Hypothalamus (tissue), 51 donors: ENCODE results near the gene JPH3.

ENCODE experiments used
- DNase-seq, 51 donors: peaks; one replicate each; lab custom pipeline; 2025; lab: John Stamatoyannopoulos, UW

Gene JPH3

DNA sequence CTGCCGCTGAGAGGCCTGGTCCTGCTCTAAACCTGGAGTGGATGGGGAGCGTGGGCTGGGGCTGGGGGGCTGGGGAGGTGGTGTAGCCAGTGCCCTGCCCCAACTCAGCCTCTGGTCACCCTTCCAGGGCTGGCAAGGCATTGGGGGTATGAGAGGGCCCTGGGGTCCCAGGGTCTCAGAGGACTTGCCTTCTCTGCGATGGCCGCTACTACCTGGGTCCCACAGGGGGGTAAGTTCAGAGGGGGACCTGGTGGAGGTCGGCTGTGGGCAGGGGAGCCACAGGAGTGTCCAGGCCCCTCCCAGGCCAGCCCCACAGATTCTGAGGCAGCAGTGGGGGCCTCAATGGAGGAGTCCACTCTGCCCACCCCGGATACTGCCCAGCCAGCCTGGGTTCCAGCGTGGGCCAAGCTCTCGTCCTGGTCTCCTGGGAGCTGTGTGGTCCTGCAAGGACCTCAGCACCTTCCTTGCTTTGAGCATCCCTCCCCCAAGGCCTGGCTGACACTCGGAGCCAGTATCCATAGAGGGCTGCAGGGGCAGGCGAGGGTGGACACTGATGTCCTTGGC lies 20.5 kb downstream of the JPH3 start:
- DNase-seq = no peak

DNA sequence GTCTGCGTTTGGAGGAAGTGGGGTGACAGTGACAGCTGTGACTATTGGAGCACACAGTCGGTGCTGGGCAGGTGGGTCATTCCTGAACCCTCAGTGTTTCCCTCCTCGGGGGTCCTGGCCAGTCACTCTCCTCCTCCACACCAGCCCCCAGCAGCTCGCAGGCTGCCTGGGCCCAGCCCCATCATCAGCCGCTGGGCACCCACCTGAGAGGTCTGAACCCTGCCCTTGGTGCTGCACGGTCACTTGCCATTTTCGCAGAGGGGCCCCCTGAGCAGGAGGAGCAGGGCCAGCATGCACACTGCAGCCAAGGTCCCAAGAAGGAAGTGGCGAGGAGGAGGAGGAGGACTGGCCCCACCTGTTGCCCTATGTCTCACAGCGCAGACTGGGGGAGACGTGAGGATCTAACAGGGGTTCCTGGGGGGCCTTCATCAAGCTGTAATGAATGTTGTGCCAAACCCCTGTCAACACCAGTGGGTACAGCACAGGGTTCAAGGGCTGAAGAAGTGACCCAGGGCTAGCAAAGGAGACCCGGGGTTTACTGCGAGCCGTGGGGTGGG lies 23.0 kb downstream of the JPH3 start:
- DNase-seq = no peak

DNA sequence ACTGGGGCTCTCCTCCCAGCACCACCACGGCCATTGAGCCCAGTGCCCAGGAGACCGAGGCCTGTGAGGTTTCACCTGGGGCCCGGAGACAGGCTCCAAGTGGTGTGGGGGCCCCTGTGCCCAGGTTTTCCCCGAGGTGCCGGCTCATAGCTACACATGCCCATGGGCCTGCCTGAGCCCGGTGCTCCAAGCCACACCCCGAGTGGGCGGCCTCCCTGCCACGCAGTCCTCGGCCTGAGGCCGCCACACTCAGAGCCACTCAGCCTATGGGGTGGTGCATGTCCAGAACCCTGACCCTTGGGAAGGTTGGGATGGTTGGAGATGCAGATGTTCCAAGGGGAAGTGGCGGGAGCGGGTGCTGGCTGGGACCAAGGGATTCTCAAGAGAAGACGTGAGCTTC lies 24.1 kb downstream of the JPH3 start:
- no peak for DNase-seq

DNA sequence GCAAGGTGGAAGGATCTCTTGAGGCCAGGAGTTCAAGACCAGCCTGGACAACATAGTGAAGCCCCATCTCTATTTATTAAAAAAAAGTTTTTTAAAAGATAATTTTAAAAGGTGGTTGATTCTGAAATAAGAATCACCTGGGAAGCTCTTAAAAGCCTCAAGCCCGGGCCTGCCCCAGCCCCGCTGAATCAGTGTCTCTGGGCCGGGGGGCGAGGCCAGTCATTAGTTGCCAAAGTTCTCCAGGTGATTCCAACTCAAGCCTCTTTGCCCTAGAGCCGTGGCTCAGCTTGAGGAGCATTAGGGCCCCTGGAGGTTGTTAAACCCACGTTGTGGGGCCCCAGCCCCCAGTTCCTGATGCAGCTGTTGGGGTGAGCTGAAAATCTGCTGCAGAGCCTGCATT lies 24.6 kb downstream of the JPH3 start:
- no peak for DNase-seq

DNA sequence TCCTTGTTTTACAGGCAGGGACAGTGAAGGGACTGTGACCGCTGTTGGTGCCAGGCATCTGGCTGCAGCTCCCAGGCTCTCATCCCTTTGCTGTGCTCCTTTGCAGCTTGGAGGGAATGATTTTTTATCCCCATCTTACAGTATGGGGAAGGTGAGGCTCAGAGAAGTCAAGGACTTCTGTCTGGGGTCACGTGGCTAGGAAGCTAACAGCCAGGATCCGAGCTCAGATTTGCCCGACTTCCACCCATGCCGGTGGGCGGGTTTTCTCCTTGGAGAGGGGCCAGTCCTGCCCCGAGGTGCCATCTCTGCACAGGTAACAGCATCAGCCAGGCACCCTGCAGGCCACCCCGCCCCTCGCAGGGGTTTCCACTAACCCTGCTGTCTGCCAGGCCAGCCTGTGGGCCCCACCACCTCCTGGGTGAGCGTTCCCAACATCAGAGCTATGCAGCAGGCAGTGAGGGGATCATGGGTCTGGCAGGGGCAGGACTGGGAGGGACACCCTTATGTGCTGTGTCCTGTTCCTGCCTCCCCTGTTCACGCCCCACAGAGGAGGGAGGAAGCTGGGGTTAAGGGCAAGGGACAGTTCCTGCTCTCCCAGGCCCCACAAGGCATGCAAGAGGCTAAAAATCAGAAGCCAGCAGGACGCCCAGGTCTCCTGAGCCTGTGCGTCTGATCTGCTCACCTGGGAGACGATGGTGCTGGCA lies 25.4 kb downstream of the JPH3 start:
- DNase-seq = no peak

DNA sequence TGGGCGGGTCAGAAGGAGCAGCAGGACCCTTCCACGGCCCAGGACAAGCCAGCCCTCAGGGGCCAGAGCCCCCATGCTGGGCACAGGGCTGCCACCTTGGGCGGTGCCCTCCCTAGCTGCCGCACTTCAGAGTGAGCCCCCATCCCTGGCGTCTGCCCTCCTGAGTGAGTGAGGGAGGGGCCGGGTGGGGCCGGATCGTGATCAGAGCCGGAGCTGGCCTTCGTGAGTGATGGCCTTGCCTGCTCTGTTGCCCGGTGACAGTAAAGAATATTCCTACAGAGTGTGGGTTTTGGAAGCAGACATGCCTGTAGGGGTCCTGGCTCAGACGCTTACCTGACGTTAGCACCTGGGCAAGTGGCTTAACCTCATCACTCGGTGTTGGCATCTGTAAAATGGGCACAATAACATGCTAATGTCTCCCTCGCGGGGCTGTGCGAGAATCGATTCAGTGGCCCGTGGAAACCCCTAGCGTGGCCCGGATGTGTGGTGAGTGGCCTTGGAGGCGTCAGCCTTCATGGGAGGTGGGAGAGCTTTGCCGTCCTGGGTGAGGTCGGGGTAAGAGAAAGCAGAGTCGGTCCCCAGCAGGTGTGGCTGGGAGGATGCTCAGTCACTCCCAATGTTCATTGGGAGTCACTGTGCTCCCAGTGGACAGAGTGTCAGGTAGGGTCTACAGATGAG lies 26.1 kb downstream of the JPH3 start:
- DNase-seq = no peak

DNA sequence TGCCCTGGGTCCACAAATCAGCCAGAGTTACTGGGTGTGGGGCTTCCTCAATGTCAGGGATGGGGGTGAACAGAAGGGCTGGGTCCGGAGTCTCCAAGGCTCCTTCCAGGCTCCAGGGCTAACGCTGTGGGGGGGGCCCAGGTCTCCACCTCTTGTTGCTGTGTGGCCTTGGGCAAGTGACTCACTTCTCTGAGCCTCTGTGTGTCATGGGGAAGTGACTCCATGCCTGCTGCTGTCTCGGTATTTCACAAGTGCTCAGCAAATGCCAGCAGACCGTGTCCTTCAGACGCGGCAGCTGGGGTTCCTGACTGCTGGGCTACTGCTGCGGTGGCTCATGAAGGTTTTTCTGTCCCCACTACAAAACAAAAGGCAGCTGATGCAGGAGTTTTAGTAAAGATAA lies 26.6 kb downstream of the JPH3 start:
- DNase-seq = peak in 1 of 51 donors; percentile 10

DNA sequence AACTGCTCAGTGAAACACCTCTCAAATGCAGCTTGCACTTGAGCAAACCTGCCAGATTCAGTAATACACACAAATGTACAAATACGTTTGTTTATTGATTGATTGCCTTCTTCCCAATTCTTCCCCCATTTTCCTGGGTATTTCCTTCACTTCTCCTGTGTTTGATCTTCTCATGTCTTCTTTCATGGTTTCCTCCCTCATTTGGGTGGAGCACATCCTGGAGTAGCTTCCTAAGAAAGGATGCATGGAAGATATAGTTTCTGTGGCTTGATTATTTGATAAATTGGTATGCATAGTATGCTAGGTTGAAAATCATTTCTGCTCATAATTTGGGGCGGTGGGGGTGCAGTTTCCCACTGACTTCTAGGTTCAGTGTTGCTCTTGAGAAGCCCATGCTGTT lies 28.8 kb downstream of the JPH3 start:
- DNase-seq = no peak

DNA sequence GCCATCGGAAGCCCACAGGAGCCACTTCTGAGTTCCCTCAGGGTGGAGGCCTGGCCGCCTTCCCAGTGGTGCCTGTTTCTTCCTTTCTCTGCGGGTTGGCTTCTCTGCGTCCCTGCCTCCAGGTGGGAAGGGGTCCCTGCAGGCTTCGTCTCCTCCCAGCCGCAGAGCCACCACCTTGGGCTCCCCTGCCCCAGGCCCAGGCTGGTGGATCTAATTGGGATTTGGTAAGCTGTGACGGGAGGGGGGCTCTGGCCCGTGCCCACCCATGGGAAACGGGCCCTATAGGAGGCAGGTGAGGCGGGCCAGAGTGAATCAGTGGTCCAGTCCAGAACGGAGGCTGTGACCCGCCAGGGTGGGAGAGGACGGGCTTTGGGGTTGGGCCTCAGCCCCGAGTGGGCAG lies 32.1 kb downstream of the JPH3 start:
- no peak for DNase-seq

DNA sequence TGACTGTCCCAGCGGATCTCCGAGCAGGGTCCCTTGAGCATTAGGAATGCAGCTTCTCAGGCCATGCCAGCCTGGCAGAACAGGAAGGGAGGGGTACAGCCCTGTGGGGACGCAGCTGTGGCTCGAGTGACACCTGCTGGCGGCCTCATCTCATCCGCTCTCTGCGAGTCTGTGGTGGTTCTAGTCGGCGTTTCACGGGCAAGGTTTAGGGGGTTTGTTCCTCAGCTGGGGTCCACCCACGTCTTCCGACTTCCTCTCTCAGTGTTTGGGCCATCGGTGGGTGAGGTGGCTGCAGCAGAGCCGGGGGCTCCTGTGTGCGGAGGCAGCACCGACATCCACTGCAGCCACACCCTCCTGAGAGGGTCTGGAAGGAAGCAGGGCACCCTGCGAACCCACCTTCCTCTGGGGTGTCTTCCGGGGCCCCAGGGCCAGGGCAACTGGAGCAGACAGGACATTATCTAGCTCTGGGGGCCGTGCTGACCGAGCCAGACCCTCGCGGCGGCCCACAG lies 33.3 kb downstream of the JPH3 start:
- DNase-seq = peak in 45 of 51 donors; percentile 3 to 69 (median 37)

DNA sequence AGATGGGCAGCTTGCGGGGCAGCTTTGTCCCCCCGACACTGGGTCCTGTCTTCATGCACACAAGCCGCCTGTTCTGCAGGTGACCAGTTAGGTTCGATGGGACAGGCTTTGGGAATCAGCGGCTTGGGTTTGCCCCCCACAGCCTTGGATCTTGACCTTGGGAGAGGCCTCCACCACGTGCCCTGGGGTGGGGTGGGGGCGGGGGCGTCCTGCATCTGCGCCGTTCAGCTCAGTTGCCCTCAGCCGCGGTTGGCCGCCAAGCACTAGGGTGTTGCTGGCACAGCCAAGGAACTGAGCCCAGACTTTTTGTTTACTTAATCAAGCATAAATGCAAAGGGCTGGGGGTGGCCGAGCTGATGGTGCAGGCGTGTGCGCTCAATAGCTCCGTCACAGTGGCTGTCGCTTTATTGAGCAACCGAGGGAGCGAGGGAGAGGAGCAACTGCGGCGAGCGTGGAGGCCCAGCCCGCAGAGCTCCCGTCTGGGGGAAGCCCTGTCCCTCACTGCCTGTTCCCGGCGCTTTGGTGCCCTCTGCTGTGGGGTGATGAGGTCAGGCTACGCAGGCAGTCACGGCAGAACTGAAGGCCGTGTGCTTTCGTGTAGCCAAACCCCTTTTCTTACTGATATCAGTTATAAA lies 33.9 kb downstream of the JPH3 start:
- peak in 48 of 51 donors; percentile 8 to 83 (median 62) for DNase-seq

DNA sequence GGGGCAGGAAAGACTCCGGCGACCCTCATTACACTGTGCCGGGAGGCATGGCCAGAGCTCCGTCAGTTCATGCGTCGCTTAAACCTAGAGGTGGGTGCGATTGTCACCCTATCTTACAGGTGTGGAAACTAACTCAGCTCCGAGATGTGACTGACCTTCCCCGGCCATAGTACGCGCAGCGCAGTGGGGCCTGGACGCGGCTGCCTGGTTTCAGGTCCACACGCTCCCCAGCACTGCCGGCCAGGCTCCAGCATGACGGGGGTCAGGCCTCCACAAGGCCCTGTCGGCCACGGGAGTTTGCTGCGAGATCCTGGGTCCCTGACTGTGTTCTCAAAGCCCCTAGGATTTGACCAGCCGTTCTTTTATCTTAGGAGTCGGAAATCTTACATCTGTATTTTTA lies 34.4 kb downstream of the JPH3 start:
- DNase-seq = no peak

DNA sequence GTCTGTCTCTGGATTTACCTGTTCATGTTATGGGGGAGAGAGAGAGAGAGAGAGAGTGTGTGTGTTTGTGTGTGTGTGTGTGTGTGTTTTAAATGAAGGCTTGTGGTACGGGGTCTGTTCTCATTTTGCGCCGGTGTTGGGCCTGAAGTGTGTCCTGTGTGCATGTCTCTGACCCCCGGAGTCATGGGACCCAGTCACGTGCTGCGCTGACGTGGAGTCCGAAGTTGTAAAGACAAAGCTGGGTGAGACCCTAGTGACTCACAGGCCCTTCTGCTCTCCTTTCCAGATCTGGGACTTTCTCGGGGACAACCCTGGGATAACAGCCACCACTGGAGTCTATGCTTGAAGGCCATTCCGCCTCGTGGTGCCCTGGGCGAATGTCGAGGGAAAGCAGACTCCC lies 35.0 kb downstream of the JPH3 start:
- DNase-seq = no peak

DNA sequence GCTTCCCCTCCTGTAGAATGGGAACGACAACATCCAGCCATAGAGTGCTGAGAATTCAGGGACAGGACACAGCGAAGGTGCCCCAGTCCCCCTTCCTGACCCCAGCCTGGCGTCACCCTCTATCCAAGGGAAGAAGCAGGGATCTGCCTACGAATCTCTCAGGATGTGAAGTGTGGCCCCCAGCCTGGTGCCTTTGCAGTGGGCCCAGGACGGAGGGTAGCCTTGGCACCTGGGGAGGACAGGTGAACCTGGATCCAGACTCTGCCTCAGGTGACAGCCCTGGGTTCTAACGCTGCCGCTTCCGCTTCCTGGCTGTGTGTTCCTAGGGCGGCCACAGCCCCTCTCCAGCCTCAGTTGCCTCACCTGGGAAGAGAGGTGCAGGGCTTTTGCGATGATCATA lies 36.4 kb downstream of the JPH3 start:
- no peak for DNase-seq

DNA sequence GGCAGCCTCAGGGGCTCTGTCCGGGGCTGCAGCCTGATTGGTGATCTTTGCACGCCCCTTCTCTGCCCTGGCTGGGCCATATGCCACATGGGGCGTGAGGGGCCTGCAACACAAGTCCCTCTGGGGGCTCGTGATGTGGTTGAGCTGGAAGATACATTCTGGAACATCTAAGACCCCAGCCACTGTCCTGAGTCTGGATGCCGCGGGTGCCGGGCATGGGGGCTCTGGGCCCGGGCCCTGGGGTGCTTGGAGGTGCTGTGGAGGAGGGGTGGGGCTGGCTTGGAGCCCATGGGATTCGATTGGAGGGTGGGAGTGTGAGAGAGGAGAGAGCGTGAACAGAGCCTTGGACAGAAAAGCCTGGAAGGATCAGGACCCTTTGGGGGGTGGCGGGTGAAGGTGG lies 39.4 kb downstream of the JPH3 start:
- DNase-seq = no peak

DNA sequence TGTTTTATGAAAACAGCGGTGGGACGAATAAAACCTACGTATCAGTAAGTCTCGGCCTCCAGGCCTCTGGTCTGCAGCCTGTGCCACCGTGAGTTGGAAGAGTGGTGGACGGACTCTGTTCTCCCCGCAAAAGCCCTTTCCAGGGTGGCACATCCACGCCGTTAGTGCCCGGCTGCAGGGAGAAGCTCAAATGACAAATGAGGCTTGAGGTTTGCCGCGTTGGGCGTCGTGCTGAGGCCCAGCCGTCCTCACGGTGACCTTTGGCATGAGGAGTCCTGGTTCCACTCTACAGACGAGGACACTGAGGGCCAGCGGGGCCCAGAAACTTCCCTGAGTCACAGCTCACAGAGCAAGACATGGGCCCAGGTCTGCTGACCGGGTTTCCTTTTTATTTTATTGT lies 40.2 kb downstream of the JPH3 start:
- no peak for DNase-seq

DNA sequence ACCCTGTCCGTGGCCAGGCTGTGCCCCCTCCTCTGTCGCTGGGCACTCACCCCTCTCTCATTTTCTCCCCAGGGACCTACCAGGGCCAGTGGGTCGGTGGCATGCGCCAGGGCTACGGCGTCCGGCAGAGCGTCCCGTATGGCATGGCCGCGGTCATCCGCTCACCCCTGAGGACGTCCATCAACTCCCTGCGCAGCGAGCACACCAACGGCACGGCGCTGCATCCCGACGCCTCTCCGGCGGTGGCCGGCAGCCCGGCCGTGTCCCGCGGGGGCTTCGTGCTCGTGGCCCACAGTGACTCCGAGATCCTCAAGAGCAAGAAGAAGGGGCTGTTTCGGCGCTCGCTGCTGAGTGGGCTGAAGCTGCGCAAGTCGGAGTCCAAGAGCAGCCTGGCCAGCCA lies 41.9 kb downstream of the JPH3 start:
- DNase-seq = no peak

DNA sequence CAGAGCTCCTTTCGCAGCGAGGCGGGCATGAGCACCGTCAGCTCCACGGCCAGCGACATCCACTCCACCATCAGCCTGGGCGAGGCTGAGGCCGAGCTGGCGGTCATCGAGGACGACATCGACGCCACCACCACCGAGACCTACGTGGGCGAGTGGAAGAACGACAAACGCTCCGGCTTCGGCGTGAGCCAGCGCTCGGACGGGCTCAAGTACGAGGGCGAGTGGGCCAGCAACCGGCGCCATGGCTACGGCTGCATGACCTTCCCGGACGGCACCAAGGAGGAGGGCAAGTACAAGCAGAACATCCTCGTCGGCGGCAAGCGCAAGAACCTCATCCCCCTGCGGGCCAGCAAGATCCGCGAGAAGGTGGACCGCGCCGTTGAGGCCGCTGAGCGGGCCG lies 42.3 kb downstream of the JPH3 start:
- no peak for DNase-seq

DNA sequence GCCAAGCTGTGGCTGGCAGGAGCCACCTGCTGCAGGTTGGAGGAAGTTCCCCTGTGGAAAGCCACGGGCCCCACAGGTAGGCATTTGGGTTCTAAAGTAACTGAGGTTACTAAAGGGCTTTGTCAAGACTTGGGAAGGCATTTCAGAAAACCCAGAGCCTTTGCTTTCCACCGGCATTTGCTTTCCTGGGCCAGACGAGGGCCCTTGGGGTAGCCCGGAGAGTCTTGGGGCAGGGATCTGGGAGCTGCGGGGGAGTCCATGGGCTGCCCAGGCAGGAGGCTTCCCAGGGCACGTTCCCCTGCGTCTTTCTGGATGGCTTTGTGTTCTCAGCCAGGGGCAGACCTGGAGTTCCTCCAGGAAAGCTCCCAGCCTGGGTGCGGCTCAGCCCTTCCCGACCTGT lies 43.5 kb downstream of the JPH3 start:
- DNase-seq = no peak

DNA sequence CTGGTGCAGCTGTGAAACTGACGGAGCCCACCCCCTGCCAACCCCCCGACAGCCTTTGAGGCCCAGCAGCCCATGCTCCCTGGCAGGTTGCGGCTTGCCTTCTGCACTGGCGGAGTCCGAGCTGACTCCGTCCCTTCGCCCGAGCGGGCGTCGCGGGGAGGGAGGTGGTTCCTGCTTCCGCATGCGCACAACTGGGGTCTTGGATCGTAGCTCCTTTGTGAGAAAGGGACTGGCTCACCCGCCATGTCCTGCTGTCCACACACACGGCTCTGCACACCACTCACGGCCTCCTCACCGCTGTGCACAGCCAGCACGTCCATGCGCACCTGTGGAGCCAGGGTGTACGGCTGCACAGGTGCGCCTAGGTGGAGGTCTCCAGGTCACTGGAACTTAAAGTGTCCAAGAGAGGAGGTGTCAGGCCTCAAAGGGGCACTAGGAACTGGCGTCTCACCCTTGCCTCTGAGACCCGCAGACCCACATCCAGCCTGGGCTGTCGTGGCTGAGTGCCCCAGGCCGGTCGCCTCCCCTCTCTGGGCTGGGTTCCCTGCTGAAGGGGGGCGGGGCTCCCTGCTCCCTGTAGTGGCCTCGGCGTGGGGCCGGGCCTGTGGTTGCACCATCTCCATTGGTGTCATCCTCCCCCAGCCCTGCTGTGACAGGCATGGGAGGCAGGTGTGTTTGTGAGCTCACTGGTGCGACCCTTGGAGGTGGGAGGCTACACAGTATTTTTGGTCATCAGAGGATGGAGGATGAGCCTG lies 45.3 kb downstream of the JPH3 start:
- no peak for DNase-seq

DNA sequence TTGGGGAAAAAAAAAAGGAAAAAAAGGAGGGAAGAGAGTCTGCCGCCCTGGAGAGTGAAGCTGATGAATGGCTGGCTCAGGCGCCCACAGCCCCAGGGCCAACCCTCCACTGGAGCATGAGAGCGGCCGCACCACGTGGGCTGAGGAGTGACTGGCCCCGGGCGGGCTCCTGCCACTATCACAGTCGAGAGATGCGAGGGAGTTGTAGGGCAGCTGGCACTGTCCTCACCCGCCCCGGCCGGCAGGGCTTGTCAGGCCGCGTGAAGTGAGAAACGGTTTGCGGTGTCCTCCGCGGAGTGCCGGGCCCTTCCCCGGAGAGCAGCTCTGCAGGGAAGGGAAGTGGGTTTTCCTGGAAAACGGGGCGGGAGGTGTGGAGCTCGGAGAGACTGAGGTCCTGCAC lies 45.9 kb downstream of the JPH3 start:
- peak in 7 of 51 donors; percentile 5 to 55 (median 14) for DNase-seq
